Mucosa of gallbladder (tissue), 1 donor: Measurements from ENCODE around the gene ATAT1. TPM values are rescaled to one million over a fixed set of nuclear protein-coding genes. Genes with fewer than 3 reads are reported as not detected.

Source experiments
- DNase-seq: peaks from one replicate; pipeline ENCODE4 v3.0.0-alpha.2; 2020; ENCODE audit warnings: low spot score
- total RNA-seq: library from RNA; stranded (reverse); gene quantifications from one replicate; pipeline ENCODE4 v1.2.1, GENCODE V29; 2021
- donor health status: DM: no; HTN: no; CAD: no.

The ATAT1 gene
- total RNA-seq, result 23.5 TPM

DNA sequence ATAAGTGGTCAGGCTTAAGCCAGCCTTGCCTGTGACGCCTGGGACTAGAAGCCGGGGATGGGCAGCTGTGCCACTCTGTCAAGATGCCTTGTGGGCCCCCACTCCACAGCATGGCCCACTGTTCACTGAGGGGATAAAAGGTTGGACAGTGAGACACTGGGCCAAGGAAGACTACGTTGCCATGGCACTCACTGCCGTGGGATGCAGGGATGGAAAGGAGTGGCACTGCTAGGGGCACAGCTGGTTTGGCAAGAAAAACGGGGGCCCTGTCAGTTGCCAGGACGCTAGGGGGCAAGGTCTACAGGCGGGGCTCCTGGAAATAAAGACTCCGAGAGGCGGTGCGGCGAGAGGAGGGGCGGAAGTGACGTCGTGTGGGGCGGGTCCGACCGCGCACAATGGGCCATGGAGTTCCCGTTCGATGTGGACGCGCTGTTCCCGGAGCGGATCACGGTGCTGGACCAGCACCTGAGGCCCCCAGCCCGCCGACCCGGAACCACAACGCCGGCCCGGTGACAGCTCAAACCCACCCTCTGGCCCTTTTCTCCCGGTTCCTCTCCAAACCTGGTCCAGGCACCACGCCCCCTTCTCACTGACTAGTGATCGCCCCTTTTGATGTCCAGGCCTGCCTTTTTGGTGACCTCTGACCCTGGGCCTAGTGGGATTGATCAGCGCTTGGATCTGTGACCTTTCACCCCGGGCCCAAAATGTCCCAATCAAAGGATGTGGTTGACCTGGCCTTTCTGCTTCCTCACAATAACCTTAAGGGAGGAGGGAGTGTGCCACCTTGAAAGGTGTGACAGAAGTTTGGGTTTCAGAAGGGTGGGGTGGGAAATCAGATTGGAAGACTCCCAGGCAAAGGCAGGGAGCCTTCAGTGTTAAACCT, at the start of gene ATAT1:
Gene ATAT1, plus strand, starts transcription at position 391 of the 883 bp plus-strand sequence.
- peak; percentile 90 for DNase-seq

DNA sequence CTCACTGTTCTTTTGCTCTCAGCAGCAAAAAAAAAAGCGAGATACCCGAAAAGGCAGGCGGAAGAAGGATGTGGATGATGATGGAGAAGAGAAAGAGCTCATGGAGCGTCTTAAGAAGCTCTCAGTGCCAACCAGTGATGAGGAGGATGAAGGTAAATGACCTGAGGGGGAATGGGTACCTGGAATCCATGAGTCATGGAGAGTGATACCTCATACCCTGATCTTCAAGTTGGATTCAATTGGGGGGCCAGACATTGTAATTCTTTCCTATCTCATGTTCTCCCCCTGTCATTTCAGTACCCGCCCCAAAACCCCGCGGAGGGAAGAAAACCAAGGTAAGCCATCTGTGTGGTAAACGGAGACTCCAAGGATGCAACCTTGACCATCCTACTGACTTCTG, 48.6 kb upstream of the ATAT1 start:
- no peak for DNase-seq

DNA sequence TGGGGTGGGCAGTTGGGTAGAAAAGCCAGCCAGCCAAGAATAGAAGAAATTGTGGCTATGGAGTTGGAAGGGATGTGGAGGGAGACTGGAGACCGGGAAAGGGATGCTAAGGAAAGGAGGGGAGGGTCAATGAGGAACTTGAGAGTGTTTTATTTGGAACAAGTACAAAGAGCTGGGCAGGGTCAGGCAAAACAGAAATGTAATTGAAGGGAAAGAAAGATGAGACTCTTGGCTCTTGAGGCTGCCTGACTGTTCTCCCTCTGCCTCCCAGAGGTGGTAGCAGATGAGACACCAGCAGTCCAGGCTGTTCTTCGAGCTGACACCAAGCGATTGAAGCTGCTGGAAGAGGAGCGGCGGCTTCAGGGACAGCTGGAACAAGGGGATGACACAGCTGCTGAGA, 42.8 kb upstream of the ATAT1 start:
- DNase-seq, result no peak

DNA sequence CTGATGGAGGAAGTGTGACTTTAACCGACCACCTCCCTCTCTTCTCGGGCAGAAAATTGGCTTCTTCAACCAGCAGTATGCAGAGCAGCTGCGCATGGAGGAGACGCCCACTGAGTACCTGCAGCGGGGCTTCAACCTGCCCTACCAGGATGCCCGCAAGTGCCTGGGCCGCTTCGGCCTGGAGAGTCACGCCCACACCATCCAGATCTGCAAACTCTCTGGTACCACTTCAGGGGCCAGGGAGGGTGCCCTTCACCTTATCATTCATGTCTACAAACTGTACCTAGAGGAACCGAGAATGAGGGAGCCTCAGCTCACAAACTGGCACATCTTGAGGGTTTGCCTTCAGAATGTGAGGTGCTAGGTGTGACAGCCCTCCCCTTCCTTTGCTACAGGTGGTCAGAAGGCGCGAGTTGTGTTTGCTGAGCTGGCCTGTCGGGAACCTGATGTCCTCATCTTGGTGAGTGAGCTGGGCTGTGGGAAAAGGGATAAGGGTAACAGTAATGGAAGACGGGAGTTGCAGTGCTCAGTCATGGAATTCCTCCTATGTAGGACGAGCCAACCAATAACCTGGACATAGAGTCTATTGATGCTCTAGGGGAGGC, 36.8 kb upstream of the ATAT1 start:
- DNase-seq, result no peak

DNA sequence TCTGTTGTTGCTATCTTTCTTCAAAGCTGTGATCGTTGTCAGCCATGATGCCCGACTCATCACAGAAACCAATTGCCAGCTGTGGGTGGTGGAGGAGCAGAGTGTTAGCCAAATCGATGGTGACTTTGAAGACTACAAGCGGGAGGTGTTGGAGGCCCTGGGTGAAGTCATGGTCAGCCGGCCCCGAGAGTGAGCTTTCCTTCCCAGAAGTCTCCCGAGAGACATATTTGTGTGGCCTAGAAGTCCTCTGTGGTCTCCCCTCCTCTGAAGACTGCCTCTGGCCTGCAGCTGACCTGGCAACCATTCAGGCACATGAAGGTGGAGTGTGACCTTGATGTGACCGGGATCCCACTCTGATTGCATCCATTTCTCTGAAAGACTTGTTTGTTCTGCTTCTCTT, 36.2 kb upstream of the ATAT1 start:
- DNase-seq, result no peak

DNA sequence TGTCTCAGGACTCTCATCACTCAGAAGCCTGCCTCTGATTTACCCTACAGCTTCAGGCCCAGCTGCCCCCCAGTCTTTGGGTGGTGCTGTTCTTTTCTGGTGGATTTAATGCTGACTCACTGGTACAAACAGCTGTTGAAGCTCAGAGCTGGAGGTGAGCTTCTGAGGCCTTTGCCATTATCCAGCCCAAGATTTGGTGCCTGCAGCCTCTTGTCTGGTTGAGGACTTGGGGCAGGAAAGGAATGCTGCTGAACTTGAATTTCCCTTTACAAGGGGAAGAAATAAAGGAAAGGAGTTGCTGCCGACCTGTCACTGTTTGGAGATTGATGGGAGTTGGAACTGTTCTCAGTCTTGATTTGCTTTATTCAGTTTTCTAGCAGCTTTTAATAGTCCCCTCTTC, 35.7 kb upstream of the ATAT1 start:
- no peak for DNase-seq

DNA sequence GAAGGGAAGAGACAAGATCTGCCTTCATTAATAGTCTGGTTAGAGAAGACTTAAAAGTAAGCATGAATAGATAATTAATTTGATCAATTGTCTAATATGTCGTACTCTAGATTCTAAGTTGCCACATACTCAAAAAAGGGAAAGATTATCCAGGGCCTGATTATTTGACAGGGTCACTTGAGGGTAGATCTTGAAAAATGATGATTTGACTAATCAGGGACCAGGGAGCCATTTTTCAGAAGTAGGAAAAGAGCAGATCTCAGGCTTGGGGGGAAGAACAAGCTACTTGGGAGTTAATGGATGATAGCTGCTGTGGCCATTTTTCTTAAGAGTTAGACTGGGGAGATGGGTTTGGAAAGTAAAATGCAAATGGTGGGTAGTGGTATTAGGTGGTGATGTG, 34.4 kb upstream of the ATAT1 start:
- DNase-seq, result no peak

DNA sequence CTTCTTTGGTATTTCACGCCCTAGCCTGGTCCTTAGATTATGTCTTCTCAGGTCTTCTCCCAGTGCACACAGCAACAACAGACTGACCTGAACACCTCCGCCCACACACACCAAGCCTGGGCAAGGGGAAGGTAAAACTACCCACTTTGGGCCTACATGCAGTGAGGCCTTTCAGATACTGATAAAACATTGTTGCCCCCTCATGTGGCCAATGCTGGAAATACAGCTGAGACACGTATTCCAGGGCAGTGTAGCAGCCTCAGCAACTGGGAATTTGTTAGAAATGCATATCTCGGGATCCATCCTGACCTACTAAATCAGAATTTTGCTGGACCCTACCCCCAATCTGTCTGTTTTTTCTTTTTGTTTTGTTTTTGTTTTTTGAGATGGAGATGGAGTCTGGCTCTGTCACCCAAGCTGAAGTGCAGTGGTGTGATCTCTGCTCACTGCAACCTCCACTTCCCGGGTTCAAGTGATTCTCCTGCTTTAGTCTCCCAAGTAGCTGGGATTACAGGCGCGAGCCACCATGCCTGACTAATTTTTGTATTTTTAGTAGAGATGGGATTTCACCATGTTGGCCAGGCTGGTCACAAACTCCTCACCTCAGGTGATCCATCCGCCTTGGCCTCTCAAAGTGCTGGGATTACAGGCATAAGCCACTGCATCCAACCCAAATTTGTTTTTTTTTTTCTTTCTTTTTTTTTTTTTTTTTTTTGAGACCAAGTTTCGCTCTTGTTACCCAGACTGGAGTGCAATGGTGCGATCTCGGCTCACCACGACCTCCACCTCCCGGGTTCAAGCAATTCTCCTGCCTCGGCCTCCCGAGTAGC, 29.1 kb upstream of the ATAT1 start:
- DNase-seq, result peak; percentile 87

DNA sequence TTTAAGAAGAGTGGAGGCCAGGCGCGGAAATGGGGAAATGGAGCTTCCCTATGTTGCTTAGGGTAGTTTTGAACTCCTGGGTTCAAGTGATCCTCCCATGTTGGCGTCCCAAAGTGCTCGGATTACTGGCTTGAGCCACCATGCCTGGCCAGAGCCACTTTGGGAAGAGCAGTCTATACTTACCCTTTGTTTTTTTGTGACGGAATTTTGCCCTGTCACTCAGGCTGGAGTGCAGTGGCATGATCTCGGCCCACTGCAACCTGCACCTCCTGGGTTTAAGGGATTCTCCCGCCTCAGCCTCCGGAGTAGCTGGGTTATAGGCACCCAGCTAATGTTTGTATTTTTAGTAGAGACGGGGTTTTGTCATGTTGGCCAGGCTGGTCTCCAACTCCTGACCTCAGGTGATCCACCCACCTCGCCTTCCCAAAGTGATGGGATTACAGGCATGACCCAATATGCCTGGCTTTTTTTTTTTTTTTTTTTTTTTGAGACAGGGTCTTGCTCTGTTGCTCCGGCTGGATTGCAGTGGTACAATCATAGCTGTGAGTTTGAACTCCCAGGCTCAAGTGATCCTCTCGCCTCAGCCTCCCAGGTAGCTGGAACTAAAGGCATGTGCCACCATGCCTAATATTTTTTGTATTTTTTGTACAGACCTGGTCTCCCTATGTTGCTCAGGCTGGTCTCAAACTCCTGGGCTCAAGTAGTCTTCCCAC, 27.6 kb upstream of the ATAT1 start:
- DNase-seq, result no peak

DNA sequence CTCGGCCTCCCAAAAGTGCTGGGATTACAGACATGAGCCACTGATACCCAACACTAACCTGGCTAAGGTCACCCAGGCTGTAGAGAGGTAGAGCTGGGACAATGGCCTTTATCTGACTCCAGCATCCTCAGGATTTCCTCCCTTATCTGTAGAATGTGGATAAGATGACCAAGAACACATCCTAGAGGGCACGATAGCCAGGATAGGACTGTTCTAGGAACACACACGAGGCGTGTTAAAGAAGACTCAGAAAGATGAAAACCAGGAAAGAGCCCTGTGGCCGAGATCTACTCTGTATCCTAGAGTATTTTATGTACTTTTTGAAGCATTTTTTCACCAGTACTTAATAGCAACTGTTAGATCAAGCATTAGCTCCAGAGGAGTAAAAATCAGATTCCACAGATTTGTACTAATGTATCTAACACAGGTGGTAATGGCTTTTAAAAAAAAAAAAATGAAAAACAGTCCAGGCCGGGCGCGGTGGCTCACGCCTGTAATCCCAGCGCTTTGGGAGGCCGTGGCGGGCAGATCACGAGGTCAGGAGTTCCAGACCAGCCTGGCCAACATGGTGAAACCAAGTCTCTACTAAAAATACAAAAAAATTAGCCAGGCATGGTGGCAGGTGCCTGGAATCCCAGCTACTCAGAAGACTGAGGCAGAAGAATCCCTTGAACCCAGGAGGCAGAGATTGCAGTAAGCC, 26.9 kb upstream of the ATAT1 start:
- DNase-seq, result no peak

DNA sequence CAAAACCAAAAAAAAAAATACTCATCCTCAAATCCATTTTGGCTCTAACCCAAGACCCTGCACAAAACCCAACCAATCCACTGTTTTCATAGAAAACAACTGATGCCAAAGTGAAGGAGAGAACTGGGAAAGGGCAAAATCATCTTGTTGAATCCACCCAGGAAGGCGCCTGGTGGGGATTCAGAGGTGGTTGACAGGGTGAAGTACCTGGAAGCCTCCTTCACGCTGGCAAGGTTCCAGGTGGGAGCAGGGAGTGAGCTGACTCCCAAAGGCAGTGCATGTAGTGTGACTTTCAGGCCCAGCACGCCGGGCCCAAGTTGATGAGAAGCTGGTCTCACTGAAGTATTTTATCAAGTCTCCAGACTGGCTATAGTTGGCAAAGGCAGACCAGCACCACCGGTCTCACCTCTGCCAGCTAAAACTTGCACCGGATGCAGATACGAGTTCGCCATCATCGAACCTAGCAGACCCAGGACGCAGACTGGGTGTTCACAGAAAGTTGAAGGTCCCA, 26.2 kb upstream of the ATAT1 start:
- no peak for DNase-seq

DNA sequence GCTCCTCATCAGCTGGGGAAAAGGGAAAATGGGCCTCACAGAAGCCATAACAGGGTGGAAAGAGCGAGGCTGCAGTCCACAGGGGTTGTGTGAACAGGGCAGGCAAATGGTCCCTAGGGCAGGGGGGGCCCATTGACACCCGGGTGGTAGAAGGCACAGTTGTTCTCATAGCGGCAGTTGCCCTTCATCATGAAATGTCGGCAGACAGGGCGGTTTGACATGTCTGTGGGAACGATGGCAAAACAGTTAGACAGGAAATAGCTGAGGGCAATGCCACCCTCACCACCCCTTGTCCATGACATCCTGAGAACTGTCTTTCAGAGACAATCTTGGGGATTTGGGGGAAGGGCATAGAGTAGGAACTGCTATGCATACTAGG, 25.2 kb upstream of the ATAT1 start:
- DNase-seq, result no peak

DNA sequence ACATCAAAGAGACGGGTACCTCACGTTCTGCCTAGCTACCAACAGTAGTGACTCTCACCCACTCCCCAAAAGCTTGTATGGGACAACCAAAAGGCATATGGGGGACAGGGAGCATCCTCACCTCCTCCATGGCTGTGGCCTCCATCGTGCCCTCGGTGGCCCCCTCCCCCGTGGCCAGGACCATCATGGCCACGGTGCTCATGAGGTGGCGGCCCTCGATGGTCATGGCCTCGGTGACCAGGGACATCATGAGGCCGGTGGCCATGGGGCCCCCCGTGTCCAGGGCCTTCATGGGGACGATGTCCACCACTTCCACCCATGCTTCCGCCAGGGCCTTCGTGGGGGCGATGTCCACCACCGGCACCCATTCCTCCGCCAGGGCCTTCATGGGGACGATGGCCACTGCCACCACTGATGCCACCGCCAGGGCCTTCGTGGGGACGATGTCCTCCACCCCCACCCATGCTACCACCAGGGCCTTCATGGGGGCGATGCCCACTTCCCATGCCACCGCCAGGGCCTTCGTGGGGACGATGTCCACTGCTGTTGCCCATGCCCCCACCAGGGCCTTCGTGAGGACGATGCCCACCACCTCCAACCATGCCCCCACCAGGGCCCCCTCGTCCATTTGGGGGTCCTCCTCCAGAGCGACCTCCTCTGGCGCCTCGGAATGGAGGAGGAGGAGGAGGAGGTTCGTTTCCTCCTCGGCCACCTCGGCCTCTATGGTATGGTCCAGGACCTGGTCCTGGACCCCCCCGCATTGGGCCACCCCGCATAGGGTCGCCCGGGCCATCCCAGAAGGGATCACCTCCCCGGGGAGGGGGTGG, 24.6 kb upstream of the ATAT1 start:
- DNase-seq, result no peak

DNA sequence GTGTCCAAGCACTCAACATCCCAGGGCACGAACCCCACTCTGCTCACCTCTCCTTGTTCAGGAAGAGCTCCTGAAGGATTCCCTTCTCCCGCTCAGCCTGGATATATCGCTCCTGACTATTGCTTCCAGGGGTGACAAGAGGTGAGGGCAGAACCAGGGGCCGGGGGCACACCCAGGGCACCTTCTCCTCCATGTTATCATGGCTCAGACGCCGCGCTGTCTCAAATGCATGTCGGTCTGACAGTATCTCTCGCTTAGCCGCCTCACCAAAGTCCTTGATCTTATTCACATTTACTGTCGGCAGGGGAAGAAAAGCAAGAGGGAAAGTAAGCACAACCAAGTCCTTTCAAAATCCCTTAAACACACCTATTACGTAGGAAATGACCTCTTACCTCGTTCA, 22.7 kb upstream of the ATAT1 start:
- no peak for DNase-seq

DNA sequence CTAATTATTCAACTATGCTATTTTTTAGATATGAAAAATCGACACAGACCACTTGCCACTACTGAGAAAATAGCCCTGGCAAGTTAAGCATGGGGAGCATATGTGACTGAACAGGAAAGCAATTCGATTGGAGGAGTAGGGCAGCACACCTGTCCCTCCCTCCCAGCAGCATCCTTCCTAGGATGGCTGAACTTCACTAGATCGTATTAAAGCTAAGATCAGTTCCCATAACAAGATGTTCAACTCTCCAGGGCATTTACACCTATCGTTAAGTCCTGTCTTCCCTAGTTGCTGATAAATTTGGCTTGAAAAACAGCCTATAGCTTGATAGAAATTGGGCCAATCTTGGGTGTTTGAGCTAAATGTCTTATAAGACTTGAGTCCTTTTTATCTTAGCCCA, 16.6 kb upstream of the ATAT1 start:
- no peak for DNase-seq

DNA sequence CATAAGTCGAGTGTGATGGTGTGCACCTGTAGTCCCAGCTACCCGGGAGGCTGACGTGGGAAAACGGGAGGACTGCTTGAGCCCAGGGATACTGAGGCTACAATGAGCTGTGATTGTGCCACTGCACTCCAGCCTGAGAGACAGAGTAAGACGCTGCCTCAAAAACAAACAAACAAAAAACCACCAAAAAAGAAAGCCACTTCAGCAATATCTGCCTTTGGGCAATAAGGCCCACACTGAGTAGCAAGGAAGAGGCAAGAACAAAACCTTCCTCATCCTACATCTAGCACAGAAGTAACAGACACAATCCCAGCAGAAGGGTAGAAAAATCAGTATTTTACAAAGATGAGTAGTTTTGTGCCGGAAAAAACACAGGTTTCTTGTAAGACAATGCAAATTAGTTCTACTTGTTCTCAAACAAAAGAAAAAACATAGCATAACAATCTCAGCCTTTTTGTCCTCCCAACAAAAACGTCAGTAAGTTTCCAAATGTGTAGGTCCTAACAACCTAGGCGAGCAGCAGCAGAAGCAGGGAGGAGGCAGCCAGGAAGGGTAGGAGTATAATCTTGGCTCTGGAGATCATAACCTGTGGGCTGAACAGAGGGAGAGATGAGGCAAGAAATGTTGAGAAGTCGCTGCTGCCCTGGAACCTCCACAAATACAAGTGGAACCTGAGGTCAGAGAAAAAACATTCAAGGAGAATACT, 15.4 kb upstream of the ATAT1 start:
- DNase-seq, result no peak

DNA sequence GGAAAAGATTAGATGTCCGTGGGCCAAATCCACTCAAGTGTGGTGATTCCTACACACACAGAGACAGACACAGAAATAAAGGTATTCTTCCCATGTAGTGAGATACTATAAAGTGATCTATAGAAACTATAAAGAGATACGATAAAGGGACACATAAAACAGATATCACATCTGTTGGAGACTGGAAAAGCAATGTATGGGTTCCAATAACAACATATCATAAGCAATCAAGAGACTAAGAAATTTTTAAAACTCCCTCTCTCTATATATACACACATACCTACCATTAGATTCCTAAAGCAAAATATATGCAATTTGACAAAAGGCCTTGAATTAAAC, 14.8 kb upstream of the ATAT1 start:
- no peak for DNase-seq

DNA sequence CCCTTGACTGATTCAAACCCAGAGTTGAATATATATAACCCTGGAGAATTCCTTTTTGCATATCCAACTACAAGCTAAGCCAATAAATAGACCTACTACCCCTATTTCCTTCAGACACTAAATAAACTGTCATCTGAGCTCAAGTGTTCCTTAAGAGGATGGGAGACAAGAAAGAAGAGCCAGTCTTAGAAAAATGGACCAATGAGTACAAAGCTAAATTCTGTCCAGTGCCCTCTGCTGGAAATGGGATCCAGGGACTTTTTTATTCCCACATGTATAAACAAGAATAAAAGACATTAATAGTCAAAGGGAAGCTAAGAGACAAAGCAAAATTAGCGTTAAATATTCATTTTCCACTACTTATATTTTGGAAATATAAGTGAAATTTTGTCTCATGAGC, 14.5 kb upstream of the ATAT1 start:
- DNase-seq, result no peak

DNA sequence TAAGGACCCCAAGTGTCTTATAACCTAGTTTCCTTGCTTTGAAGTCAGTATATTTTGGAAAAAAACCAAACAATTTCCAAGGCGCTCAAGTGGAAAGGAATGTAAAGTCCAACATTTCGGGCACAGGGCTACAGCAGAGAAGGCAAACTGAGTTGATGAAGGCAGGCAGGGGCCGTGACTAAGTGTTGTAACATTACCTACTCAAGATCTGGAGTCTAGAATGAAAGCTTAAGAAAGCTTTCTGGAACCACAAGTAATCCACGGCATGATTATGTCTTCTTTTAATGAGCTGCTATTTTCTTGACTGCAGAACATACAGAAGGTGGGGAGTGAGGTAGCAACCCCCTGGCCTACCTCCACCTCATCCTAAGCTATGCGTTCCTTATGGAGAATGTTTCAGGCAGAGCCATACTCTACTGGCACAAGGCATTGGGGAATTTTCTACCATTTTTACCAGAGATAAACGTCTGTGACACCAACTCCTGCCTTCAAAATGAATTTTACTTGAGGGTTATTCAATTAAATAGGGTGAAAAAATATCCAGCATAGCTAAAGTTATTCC, 13.9 kb upstream of the ATAT1 start:
- no peak for DNase-seq
